ENCODE measurements around the gene ZNF605.

GRCh38 chr12:132873724-132874123, 82.4 kb downstream of the ZNF605 start:
- TF ChIP-seq CTCF (IDR thresholded peaks at IDR 0.05) (no peak), POLR2A (IDR thresholded peaks at IDR 0.05) (no peak)

All from thyroid gland (tissue), 4 donors.